NCI-H1694 treated with DMSO at 0.1 percent for 48 hours (cell line): ENCODE results near the gene TTYH3.
A peak's percentile ranks its signal among the peaks of the same experiment; 100 is the strongest.

Experiments
- DNase-seq: peaks from one replicate; lab custom pipeline; 2025; lab: John Stamatoyannopoulos, UW

The TTYH3 gene

DNA sequence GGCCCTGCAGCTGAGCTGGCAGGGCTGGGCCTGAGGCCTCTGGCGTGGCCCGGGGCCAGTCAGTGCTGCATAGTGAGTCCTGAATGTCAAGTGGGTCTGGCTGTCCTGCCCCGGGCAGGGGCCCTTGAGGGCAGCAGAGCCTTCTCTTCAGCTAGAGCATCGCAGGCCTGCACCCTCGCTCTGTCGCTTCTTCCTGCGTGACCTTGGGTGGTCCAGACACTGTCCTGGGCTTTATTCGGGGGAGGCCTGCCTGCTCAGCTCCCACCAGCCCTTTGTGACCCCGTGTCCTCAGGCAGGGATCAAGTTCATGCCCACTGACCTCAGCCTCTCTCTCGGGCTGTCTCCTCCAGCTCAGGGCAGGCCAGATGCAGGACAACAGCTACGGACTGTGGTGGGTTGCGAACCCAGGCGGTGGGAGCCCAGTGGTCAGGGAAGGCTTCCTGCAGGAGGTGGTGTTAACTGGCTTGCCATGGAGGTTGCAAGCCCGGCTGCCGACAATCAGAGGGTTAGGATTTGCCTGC lies 3.4 kb downstream of the TTYH3 start:
- no peak for DNase-seq

DNA sequence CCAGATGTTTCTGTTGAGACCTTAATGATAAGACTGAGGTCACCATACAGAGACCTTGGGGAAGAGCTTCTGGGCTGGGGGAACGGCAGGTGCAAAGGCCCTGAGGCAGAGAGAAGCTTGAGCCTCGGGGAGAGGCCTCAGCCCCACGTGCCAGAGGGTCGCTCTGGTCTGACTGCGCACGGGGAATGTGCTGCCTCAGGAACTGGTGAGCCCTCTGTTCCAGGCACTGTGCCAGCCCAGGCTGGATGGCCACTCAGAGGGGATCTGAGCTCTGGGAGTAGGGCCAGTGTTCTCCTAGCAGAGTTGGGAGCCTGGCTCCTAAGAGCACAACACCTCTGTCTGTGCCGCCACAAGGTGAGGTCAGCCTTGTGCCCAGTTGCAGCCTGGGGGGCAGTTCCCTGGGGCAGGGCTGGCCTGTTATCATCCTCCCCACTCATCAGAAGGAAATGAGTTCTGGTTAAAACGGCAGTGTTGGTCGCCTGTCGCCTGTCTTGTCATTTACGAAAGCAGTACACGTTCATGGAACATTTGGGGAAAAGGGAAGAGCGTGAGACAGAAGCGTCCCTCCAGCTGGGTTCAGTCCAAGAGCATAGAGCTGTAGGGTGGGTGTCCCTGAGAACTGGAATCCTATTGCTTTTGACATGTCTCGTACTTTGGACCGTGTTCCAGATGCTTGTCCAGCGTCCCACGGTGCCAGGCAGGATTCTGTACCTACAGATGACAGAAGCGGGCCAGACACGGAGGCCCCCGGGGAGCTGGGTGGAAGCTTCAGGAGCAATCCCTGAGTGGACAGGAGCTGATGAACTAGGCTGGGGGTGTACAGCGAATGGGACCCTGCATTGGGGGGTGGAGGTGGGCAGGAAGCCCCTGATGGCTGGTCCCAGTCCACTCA lies 4.3 kb downstream of the TTYH3 start:
- no peak for DNase-seq

DNA sequence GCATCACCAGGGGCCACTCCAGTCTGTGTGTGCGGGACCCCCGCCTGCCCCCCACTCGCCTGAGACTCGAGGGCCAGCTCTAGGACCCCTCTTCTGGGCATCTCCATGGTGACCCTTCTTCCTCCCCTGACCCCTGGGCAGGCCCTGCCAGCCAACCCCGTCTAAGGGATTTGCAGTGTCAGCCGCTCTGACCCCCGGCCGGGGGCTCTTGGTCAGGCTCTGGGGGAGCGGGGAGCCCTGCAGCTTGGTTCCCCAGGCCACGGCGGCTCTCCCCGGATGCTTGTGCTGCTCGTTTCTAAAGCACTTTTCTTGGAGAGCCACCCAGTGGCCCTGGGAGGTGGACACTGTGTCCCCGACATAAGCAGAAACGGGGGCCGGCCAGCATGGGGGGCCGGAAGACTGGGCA lies 5.3 kb downstream of the TTYH3 start:
- no peak for DNase-seq

DNA sequence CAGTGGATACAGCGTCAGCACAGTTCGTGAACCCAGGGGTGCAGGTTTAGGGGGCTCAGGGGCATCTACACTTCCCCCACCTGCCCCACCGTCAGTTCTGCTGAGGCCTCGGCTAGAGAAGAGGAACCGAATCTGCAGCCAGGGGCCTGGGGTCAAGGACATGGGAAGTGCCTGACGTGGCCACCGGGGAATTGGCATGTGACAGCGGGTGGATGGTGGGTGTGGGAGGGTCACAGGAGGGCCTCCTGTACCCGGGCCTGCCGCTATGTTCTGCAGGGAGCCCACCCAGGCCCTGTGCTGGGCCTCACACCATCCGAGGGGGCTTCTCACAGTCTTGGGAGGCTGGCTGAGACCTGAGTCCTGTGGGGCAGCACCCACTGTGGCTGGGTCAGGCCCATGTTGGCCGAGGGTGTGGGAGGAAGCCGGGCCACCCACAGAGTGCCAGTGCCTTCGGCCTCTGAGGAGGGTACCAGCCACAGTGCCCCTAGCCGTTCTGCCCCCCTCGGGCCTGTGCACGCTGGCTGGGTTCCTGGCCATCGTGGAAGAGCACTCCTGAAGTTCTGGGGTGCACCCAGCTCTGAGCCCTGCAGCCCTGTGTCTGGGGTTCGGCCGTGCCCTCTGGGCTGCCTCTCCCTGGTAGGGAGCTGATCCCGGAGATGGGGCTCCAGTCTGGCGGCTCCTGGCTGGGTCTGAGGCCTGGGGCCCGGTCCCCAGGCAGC lies 5.9 kb downstream of the TTYH3 start:
- no peak for DNase-seq

DNA sequence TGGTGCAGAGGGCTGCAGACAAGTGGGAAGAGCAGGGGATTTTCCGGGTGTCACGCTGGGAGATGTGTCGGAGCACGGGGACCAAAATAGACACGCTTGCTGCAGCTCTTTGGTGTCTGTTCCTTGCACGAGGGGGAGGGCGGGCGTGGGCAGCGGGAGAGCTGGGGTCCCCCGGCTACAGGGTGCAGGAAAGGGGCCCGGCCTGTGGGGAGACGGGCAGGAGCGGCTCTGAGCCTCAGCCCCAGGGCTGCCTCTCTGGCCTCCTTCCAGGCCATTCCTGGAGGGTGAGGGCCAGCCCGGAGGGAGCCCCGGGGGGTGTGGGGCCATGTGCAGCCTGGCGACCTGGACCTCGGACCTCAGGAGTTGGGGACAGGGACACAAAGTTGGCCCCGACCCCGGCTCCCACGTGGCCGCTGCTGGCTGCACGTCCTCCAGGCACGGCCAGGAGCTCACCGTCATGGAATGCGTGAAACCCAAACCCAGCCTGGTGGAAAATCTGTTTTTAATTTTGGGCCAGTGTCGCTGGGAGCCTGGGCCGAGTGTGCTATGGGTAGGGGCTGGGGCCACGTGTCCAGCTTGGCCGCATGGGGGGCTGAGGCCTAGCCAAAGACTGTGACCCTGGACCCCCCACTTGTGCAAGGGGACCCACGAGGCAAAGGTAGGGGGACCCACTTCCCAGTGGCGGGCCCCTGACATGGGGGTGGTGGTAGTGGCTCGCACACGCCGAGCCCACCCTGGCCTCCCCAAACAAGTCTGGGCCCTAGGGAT lies 6.6 kb downstream of the TTYH3 start:
- DNase-seq, result no peak

DNA sequence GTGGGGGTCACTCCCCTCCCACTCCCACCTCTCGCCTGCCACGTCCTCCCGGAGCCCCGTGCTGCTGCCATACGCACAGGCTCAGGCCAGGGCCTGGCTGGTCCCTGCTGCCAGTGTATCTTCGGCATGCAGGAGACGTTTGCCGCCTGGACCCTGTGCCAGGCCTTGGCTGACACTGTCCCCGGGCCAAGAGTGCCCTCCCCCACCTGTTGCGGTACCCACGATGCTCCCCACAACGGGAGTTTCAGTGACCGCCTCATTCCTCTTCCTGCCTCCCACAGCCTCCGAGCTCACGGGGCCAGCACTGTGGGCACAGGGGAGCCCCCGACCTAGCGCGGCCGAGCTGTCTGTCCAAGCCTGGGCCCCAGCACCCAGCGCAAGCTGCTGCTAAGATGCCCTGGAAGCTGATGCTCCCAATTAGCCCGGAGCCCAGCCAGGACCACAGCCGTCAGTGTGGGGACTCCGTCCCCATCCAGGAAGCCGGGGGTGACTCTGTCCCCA lies 7.4 kb downstream of the TTYH3 start:
- no peak for DNase-seq

- no peak for DNase-seq
Observed at GRCh38 chr7:2639695-2640481, 8.1 kb downstream of the TTYH3 start.

DNA sequence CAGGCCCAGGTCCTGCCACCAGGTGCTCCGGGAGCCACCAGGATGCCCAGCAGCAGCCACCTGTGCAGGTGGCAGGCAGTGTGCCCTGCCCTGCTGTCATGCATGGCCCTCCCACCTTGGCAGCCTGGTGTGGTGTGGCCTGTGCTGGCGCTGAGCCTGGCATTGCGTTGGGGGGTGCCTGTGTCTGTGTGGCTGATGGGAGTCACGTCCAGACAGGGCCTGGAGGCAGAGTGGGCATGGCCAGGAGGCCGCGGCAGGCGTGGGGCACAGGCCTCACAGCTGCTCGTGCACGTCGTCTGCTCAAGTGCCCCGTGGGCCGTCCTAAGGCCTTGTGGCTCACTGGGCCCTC lies 8.7 kb downstream of the TTYH3 start:
- DNase-seq, result no peak

DNA sequence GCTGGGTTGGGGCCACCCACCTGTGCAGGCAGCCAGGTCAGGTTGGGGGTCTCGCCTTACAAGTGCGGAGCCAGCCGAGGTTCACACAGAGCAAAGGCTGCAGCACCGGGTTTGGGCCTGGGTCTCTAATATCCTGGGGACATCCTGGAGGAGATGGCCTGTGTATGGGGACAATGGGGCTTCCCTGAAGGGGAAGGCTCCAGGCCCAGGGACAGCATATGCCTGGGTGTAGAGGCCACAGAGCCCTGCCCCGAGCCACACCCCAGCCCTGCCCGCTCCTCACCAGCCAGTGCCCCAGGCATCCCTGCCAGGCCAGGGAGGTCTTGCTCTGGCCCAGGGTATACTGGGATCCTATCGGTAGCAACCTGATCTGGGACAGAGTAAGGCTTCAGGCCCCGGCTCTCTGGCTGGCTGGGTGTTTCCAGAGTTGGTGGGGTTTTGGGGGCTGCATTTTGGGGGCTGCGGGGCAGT lies 9.1 kb downstream of the TTYH3 start:
- no peak for DNase-seq

DNA sequence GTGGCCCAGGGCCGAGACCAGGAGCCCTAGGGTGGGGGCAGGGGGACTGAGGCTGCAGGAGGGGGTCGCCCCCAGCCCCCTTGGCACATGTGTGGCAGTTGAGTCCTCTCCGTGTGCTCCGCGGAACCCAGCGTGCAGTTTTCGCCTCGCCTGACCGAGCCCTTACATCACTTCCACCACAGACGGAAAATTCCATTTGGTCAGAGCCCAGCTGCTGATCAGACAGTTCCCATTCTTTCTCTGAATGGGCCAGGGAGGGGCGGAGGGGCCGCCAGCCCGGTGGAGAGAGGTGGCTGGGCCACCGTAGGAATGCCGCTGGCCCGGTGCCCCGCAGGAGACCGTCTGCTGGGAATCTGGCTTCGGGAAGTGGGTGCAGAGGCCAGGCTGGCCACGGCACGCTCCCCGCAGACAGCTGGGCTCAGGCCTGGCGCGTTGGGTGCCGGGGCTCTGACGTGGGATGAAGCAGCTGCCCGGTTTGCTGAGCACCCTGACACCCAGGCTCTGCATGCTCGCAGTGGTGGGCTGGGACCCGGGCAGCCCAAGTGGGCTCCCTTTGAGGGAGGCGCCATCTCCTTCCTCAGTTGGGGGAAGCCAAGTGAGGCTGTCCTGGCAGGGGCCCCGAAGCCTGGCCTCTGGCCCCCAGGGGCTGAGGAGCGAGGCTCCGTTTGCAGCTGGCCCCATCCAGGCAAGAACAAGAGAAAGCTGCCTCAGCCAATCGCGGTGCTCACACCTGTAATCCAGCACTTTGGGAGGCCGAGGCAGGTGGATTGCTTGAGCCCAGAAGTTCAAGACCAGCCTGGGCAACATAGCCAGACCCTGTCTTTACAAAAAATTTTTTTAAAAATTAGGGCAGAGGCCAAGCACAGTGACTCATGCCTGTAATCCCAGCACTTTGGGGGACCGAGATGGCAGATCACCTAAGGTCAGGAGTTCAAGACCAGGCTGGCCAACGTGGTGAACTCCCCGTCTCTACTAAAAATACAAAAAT lies 9.9 kb downstream of the TTYH3 start:
- no peak for DNase-seq

GRCh38 chr7:2643386-2644219 lies 11.8 kb downstream of the TTYH3 start:
- DNase-seq, result peak; percentile 10

DNA sequence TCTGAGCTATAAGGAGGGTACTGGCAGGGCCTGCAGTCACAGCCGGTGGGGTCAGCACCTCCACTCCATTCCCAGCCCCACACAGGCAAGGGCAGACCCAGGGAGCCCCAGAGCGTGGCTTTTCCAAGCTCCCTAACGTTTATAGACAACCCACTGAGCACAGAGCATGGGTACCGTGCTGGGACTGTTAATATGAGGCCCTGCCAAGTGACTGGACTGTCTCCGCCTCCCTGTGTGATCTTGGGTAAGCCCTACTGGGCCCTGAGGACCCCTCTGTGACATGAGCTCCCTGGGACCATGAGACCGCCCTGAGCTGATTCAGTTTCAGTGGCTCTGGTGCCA lies 12.4 kb downstream of the TTYH3 start:
- no peak for DNase-seq

- no peak for DNase-seq
Observed at GRCh38 chr7:2644562-2645273, 12.9 kb downstream of the TTYH3 start.

- no peak for DNase-seq
Observed at GRCh38 chr7:2645274-2645868, 13.6 kb downstream of the TTYH3 start.

DNA sequence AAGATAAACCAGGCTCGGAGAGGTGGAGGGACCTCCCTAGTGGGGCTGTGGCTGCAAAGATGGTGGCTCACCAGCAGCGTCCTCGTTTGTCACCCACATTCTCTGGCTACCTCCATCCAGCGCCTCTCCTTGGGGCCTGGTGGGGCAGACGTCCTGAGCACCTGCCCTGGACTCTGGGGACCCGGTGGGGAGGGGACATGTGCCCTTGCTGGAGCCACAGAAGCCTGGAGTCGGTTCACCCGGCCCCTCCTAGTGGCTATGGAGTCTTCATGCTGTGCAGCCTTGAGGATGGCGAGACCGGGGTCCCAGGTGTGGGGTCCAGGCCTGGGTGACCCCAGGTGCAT lies 14.5 kb downstream of the TTYH3 start:
- no peak for DNase-seq

DNA sequence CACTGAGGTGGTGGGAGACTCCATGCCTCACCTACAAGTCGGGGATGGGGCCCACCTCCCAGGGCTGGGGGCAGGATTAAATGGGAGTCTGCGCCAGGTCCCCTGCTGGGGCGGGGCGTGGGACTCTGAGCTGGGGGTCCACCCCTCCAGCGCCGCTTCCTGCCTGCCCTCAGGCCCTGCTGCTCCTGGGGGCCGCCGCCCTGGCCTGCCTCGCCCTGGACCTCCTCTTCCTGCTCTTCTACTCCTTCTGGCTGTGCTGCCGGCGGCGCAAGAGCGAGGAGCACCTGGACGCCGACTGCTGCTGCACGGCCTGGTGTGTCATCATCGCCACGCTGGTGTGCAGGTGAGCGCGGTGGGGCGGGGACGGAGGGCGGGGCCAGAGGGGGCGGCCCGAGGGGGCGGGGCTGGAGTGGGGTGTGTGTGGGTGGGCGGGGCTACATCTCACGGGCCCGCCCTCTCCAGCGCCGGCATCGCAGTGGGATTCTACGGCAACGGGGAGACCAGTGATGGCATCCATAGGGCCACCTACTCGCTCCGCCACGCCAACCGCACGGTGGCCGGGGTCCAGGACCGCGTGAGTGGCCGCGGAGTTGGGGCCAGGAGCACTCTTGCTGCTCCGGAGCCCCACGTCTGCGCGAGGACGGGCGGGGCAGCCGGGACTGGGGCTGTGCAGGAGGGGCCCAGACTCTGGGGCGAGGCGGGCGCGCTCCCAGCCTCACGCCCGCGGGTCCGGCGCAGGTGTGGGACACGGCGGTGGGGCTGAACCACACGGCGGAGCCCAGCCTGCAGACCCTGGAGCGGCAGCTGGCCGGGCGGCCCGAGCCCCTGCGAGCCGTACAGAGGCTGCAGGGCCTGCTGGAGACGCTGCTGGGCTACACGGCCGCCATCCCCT lies 15.1 kb downstream of the TTYH3 start:
- no peak for DNase-seq

GRCh38 chr7:2647594-2648172 lies 15.9 kb downstream of the TTYH3 start:
- no peak for DNase-seq
